ENCODE data around the gene ADGRG6. TPM values are rescaled to one million over a fixed set of nuclear protein-coding genes. Genes with fewer than 3 reads are reported as not detected.

The ADGRG6 gene
- total and polyA plus RNA-seq, 2 of the 8 experiments (the other 6 are each of a cell fraction or from before 2014, with no cell fraction given) = 1.1 to 6.2 TPM

- TF ChIP-seq EZH2 (IDR thresholded peaks at IDR 0.05; ENCODE audit: low read depth, low read length, severe bottlenecking) (no peak), HDAC2 (IDR thresholded peaks at IDR 0.05; ENCODE audit: borderline replicate concordance in 1 of 2, low read depth in 2 of 2, low read length in 2 of 2) (no peak)
Observed at GRCh38 chr6:142333431-142333830, 31.6 kb downstream of the ADGRG6 start (continued).

Measured in H1 (cell line).